IMR-90 (cell line): ENCODE results near the gene LSM14A. TPM values are rescaled to one million over a fixed set of nuclear protein-coding genes. Genes with fewer than 3 reads are reported as not detected.

Source experiments
- ATAC-seq: fragments of 200-7000 bp; cut with Tn5 transposase; 2 replicates; pipeline ENCODE4 v1.9.1; 2020; ENCODE audit warnings: low read depth, mild to moderate bottlenecking, moderate library complexity
- BruUV-seq: library from RNA; stranded (reverse); fragments of 400-500 nt; replicated peaks from 2 replicates; lab custom pipeline; 2021; lab: Mats Ljungman, UMichigan
- CTCF ChIA-PET: fragments of 300-600 bp; formaldehyde crosslinking; extraction: SDS; loops from one replicate; lab custom pipeline; 2021; ENCODE audit warnings: antibody characterized with exemption; lab: Yijun Ruan, JAX
- POLR2A ChIA-PET: fragments of 300-600 bp; sonication (Branson Sonifier 250); formaldehyde crosslinking; loops from one replicate; lab custom pipeline; 2022; ENCODE audit warnings: antibody characterized with exemption; ENCODE audit not compliant: unreplicated experiment; lab: Charles Lee
- DNase-seq: peaks from one replicate; pipeline ENCODE4 v3.0.0; 2013
- H2AFZ ChIP-seq: replicated peaks from 2 replicates; pipeline ENCODE3; 2013; ENCODE audit warnings: low read length, mild to moderate bottlenecking; ENCODE audit not compliant: poor library complexity
- H2AK5ac ChIP-seq: 2 replicates; pipeline ENCODE4 v1.6.1; 2013; ENCODE audit warnings: low read depth, low read length, inconsistent platforms
- H2AK9ac ChIP-seq: replicated peaks from 2 replicates; pipeline ENCODE3; 2013; ENCODE audit warnings: mild to moderate bottlenecking, low read depth, low read length, moderate library complexity; ENCODE audit not compliant: poor library complexity
- H2BK120ac ChIP-seq: 2 replicates; pipeline ENCODE4 v1.6.1; 2013; ENCODE audit warnings: low read depth, low read length, inconsistent platforms
- H2BK15ac ChIP-seq: 3 replicates; pipeline ENCODE4 v1.6.1; 2013; ENCODE audit warnings: low read depth, low read length, inconsistent platforms
- H2BK20ac ChIP-seq: 2 replicates; pipeline ENCODE4 v1.6.1; 2013; ENCODE audit warnings: low read depth, mild to moderate bottlenecking, inconsistent platforms, low read length, moderate library complexity
- H2BK5ac ChIP-seq: 2 replicates; pipeline ENCODE4 v1.6.1; 2013; ENCODE audit warnings: mild to moderate bottlenecking, low read depth, low read length, inconsistent platforms; ENCODE audit not compliant: poor library complexity, severe bottlenecking
- H3K14ac ChIP-seq: replicated peaks from 2 replicates; pipeline ENCODE4 v1.6.1; 2013; ENCODE audit warnings: low read depth, low read length, inconsistent platforms
- H3K18ac ChIP-seq: 2 replicates; pipeline ENCODE4 v1.6.1; 2013; ENCODE audit warnings: low read depth, low read length, control low read depth
- H3K23ac ChIP-seq: 2 replicates; pipeline ENCODE4 v1.6.1; 2013; ENCODE audit warnings: low read depth, low read length, inconsistent platforms
- H3K27ac ChIP-seq: 2 replicates; pipeline ENCODE4 v1.5.1; 2013; ENCODE audit warnings: mild to moderate bottlenecking, control low read depth, low read length; ENCODE audit not compliant: insufficient read depth
- H3K27me3 ChIP-seq: 2 replicates; pipeline ENCODE4 v1.6.1; 2013; ENCODE audit warnings: low read length; ENCODE audit not compliant: control insufficient read depth, insufficient read depth
- H3K36me3 ChIP-seq: 2 replicates; pipeline ENCODE4 v1.6.1; 2013; ENCODE audit warnings: low read length, mixed read lengths; ENCODE audit not compliant: control insufficient read depth, insufficient read depth
- H3K4ac ChIP-seq: 2 replicates; pipeline ENCODE4 v1.6.1; 2013; ENCODE audit warnings: low read depth, low read length, inconsistent platforms
- H3K4me1 ChIP-seq: 2 replicates; pipeline ENCODE4 v1.6.1; 2013; ENCODE audit warnings: low read length, mixed read lengths; ENCODE audit not compliant: control insufficient read depth, insufficient read depth
- H3K4me2 ChIP-seq: 2 replicates; pipeline ENCODE4 v1.6.1; 2013; ENCODE audit warnings: low read depth, mild to moderate bottlenecking, control low read depth, low read length, moderate library complexity
- H3K4me3 ChIP-seq: 2 replicates; pipeline ENCODE4 v1.5.1; 2013; ENCODE audit warnings: low read depth, mild to moderate bottlenecking, control low read depth, low read length, moderate library complexity; ENCODE audit not compliant: insufficient read depth
- H3K56ac ChIP-seq: 2 replicates; pipeline ENCODE4 v1.6.1; 2013; ENCODE audit warnings: low read length, inconsistent platforms; ENCODE audit not compliant: insufficient read depth; ENCODE audit errors: extremely low read depth
- H3K79me1 ChIP-seq, 2 experiments: 2 replicates each; pipeline ENCODE4 v1.6.1; 2013; ENCODE audit warnings: low read length in 2 of 2, inconsistent platforms in 1 of 2, low read depth in 1 of 2
- H3K9ac ChIP-seq: 2 replicates; pipeline ENCODE4 v1.6.1; 2013; ENCODE audit warnings: low read depth, low read length, control low read depth
- H3K9me1 ChIP-seq: 2 replicates; pipeline ENCODE4 v1.6.1; 2013; ENCODE audit warnings: low read length, inconsistent platforms; ENCODE audit not compliant: insufficient read depth
- H3K9me3 ChIP-seq: 2 replicates; pipeline ENCODE4 v1.6.1; 2013; ENCODE audit warnings: low read length; ENCODE audit not compliant: control insufficient read depth, insufficient read depth
- H4K20me1 ChIP-seq: 2 replicates; pipeline ENCODE4 v1.6.1; 2013; ENCODE audit warnings: low read length, inconsistent platforms; ENCODE audit not compliant: insufficient read depth
- H4K5ac ChIP-seq: 2 replicates; pipeline ENCODE4 v1.6.1; 2013; ENCODE audit warnings: mild to moderate bottlenecking, low read depth, low read length, control low read depth
- H4K8ac ChIP-seq, 2 experiments: 2 replicates each; pipeline ENCODE4 v1.6.1; 2013; ENCODE audit warnings: low read depth in 2 of 2, low read length in 2 of 2, control low read depth in 1 of 2, inconsistent platforms in 1 of 2
- H4K91ac ChIP-seq: 2 replicates; pipeline ENCODE4 v1.6.1; 2013; ENCODE audit warnings: low read depth, low read length, inconsistent platforms; ENCODE audit not compliant: insufficient read depth
- BHLHE40 ChIP-seq: fragments of 150-350 bp; IDR thresholded peaks from 2 replicates; pipeline ENCODE4 v1.6.1; 2016; ENCODE audit warnings: mild to moderate bottlenecking, low read depth, low read length
- CEBPB ChIP-seq: IDR thresholded peaks from 2 replicates; pipeline ENCODE4 v1.6.1; 2012; ENCODE audit warnings: low read depth, low read length, improper control_type of control experiment
- CHD1 ChIP-seq: IDR thresholded peaks from 2 replicates; pipeline ENCODE4 v1.6.1; 2012; ENCODE audit warnings: low read depth, low read length, improper control_type of control experiment
- CTCF ChIP-seq: conservative IDR thresholded peaks from 2 replicates; pipeline ENCODE4 v1.5.1; 2012; ENCODE audit warnings: mild to moderate bottlenecking, low read depth, low read length, improper control_type of control experiment
- ELK1 ChIP-seq: fragments of 150-350 bp; IDR thresholded peaks from 2 replicates; pipeline ENCODE4 v1.6.1; 2016; ENCODE audit warnings: low read depth, mild to moderate bottlenecking, low read length, moderate library complexity, borderline replicate concordance
- FOS ChIP-seq: fragments of 150-350 bp; IDR thresholded peaks from 2 replicates; pipeline ENCODE4 v1.6.1; 2016; ENCODE audit warnings: low read depth, low read length
- MAFK ChIP-seq: IDR thresholded peaks from 2 replicates; pipeline ENCODE4 v1.6.1; 2012; ENCODE audit warnings: low read depth, low read length, improper control_type of control experiment
- MXI1 ChIP-seq: IDR thresholded peaks from 2 replicates; pipeline ENCODE4 v1.6.1; 2012; ENCODE audit warnings: low read depth, mild to moderate bottlenecking, low read length, moderate library complexity, borderline replicate concordance
- POLR2A ChIP-seq: IDR thresholded peaks from 2 replicates; pipeline ENCODE4 v1.6.1; 2012; ENCODE audit warnings: mild to moderate bottlenecking, low read depth, low read length
- RAD21 ChIP-seq: IDR thresholded peaks from 2 replicates; pipeline ENCODE4 v1.6.1; 2012; ENCODE audit warnings: low read length, improper control_type of control experiment
- RCOR1 ChIP-seq: IDR thresholded peaks from 2 replicates; pipeline ENCODE4 v1.6.1; 2012; ENCODE audit warnings: mild to moderate bottlenecking, low read length, improper control_type of control experiment; ENCODE audit not compliant: insufficient replicate concordance
- RFX5 ChIP-seq: IDR thresholded peaks from 2 replicates; pipeline ENCODE4 v1.8.0; 2012; ENCODE audit warnings: low read depth, mild to moderate bottlenecking, low read length, moderate library complexity
- SMC3 ChIP-seq: fragments of 150-350 bp; IDR thresholded peaks from 2 replicates; pipeline ENCODE4 v1.6.1; 2016; ENCODE audit warnings: low read depth, mild to moderate bottlenecking, antibody characterized with exemption, low read length, moderate library complexity
- USF2 ChIP-seq: fragments of 150-350 bp; IDR thresholded peaks from 2 replicates; pipeline ENCODE4 v1.6.1; 2017; ENCODE audit warnings: mild to moderate bottlenecking, antibody characterized with exemption, low read length, low read depth
- WGBS, 2 experiments: methylation state at CpG; one replicate each; pipeline versions ENCODE4 v1.1.5 to v1.1.7; 2013; ENCODE audit warnings: missing lambda C conversion rate in 2 of 2; ENCODE audit not compliant: insufficient read length in 1 of 2; ENCODE audit errors: extremely low coverage in 2 of 2; 5-methylcytosine and 5-hydroxymethylcytosine counted together
- dilution Hi-C: fragments of 300-500 bp; cut with HindIII; formaldehyde crosslinking; loops from one replicate; pipeline ENCODE4 v1.14.3; 2018; ENCODE audit warnings: low sequenced_read_pairs; ENCODE audit not compliant: unreplicated experiment
- in situ Hi-C: fragments of 300-500 bp; cut with MboI; formaldehyde crosslinking; loops from 3 replicates; pipeline ENCODE4 v1.14.3; 2019; ENCODE audit warnings: low sequenced_read_pairs, inconsistent platforms, mixed read lengths
- intact Hi-C: fragments of 100-400 bp; cut with micrococcal nuclease; formaldehyde crosslinking; loops from 2 replicates; pipeline ENCODE4 v1.10.0; 2022
- polyA plus RNA-seq, 3 experiments: library from polyadenylated mRNA; depleted of rRNA; stranded (reverse); fragments of >200 nt; gene quantifications; 2 replicates each; pipeline ENCODE4 v1.2.3, GENCODE V29; 2012; ENCODE audit warnings: low replicate concordance in 1 of 3
- total RNA-seq: library from RNA; depleted of rRNA; stranded (reverse); fragments of >200 nt; gene quantifications from 2 replicates; pipeline ENCODE4 v1.2.3, GENCODE V29; 2012

Gene LSM14A
- total and polyA plus RNA-seq, 2 of the 4 experiments (the other 2 are of a cell fraction): 44.3 to 54.8 TPM

GRCh38 chr19:34278783-34279182 is 106.5 kb downstream of the LSM14A start:
- no TSS peak for BruUV-seq
- POLR2A ChIA-PET: no interaction called here
- Histone ChIP-seq H4K91ac (no peak overlapping the region; the same call in 1 of the 2 replicates), H3K4me3 (no peak overlapping the region), H2BK120ac (no peak overlapping the region), H3K79me1 (peaks cover 29 to 62% of the 10 kb centered on the region in 2 experiments), H2BK15ac (no peak overlapping the region), H2BK20ac (no peak overlapping the region), H3K9me1 (peaks cover 14% of the 10 kb centered on the region), H3K18ac (no peak overlapping the region), H3K4ac (no peak overlapping the region), H4K20me1 (peaks cover 5% of the 10 kb centered on the region; the same call in 1 of the 2 replicates), H3K36me3 (peaks cover 5% of the 10 kb centered on the region), H2AFZ (no peak overlapping the region), H4K5ac (no peak overlapping the region), H3K14ac (no peak overlapping the region), H3K27ac (no peak overlapping the region), H2BK5ac (no peak overlapping the region), H3K27me3 (no peaks in the 10 kb centered on the region), H3K56ac (no peak overlapping the region), H2AK5ac (0 out of 2 replicates have a peak overlapping the region, but pooled peaks have one; percentile 63), H3K4me1 (peaks cover 14% of the 10 kb centered on the region), H3K9ac (no peak overlapping the region), H3K23ac (no peak overlapping the region), H4K8ac (no peak overlapping the region), H2AK9ac (no peak overlapping the region), H3K4me2 (no peak overlapping the region), H3K9me3 (no peaks in the 10 kb centered on the region)
- in situ Hi-C loops: no loop called here
- intact Hi-C loops: no loop called here
- dilution Hi-C loops: no loop called here
- ATAC-seq: no peak
- TF ChIP-seq BHLHE40: no peak
- TF ChIP-seq RAD21: no peak
- TF ChIP-seq MAFK: no peak
- TF ChIP-seq USF2: no peak
- TF ChIP-seq RFX5: no peak
- no peak for TF ChIP-seq CHD1
- no peak for TF ChIP-seq ELK1
- no peak for TF ChIP-seq CEBPB
- no peak for TF ChIP-seq MXI1
- no peak for TF ChIP-seq CTCF
- no peak for TF ChIP-seq FOS
- no peak for TF ChIP-seq RCOR1
- TF ChIP-seq SMC3: no peak
- no peak for TF ChIP-seq POLR2A
- CTCF ChIA-PET: no interaction called here
- DNase-seq: no peak
- WGBS, 2 experiments: no CpG with 5 or more reads among the region's 4 CpGs
